ENCODE data around the gene RUNX3.
A peak's percentile ranks its signal among the peaks of the same experiment; 100 is the strongest.

DNA sequence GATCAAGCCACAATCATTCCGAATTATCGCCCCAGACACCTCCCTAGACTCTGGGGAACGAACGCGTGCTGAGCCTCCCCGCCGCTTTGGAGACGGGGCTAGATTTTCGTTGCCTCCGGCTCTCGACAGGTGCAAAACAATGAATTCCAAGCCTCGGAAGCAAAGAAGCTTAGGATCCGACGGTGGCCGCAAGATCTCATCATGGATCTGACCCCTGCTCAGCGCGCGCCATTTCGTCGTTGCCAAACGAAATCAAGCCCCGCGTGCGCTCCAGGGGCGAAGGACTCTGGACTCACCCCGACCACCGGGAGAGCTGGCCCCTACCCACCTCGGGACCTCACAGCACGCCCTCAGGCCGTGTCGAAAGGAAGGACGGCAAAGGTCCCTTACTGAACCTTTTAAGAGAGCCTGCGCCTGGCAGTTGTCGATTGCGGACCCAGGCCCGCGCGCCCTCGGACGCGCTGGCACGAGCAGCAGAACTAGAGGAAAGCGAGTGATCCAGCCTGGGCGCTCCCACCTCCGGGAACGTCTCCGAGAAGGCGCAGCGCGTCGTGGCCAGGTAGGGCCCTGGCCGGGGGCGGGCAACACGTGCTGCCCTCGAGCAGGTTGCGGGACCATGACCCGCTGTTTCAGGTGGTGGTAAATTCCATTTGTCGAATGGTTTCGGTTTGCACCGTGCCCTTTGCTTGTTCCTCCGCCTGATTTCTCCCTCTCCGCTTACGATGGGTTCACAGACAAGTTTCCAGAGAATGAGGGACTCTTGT lies 1.6 kb upstream of the RUNX3 start:
- TF ChIP-seq TAF1 (conservative IDR thresholded peaks at IDR 0.05) (no peak), JUND (IDR thresholded peaks at IDR 0.05) (no peak), YY1 (IDR thresholded peaks at IDR 0.05) (no peak), EGR1 (IDR thresholded peaks at IDR 0.05; ENCODE audit: low read depth in 2 of 2) (no peak), SP1 (IDR thresholded peaks at IDR 0.05) (no peak), RAD21 (IDR thresholded peaks at IDR 0.05) (no peak)
- TF ChIP-seq, protein P1, sequence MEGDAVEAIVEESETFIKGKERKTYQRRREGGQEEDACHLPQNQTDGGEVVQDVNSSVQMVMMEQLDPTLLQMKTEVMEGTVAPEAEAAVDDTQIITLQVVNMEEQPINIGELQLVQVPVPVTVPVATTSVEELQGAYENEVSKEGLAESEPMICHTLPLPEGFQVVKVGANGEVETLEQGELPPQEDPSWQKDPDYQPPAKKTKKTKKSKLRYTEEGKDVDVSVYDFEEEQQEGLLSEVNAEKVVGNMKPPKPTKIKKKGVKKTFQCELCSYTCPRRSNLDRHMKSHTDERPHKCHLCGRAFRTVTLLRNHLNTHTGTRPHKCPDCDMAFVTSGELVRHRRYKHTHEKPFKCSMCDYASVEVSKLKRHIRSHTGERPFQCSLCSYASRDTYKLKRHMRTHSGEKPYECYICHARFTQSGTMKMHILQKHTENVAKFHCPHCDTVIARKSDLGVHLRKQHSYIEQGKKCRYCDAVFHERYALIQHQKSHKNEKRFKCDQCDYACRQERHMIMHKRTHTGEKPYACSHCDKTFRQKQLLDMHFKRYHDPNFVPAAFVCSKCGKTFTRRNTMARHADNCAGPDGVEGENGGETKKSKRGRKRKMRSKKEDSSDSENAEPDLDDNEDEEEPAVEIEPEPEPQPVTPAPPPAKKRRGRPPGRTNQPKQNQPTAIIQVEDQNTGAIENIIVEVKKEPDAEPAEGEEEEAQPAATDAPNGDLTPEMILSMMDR (IDR thresholded peaks at IDR 0.05; ENCODE audit: low read depth, low read length, missing input control): peak; percentile 11
- TF ChIP-seq, protein P2, sequence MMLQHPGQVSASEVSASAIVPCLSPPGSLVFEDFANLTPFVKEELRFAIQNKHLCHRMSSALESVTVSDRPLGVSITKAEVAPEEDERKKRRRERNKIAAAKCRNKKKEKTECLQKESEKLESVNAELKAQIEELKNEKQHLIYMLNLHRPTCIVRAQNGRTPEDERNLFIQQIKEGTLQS (IDR thresholded peaks at IDR 0.05): no peak
- TF ChIP-seq, protein P3, sequence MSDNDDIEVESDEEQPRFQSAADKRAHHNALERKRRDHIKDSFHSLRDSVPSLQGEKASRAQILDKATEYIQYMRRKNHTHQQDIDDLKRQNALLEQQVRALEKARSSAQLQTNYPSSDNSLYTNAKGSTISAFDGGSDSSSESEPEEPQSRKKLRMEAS (IDR thresholded peaks at IDR 0.05): no peak
- TF ChIP-seq, protein P4, sequence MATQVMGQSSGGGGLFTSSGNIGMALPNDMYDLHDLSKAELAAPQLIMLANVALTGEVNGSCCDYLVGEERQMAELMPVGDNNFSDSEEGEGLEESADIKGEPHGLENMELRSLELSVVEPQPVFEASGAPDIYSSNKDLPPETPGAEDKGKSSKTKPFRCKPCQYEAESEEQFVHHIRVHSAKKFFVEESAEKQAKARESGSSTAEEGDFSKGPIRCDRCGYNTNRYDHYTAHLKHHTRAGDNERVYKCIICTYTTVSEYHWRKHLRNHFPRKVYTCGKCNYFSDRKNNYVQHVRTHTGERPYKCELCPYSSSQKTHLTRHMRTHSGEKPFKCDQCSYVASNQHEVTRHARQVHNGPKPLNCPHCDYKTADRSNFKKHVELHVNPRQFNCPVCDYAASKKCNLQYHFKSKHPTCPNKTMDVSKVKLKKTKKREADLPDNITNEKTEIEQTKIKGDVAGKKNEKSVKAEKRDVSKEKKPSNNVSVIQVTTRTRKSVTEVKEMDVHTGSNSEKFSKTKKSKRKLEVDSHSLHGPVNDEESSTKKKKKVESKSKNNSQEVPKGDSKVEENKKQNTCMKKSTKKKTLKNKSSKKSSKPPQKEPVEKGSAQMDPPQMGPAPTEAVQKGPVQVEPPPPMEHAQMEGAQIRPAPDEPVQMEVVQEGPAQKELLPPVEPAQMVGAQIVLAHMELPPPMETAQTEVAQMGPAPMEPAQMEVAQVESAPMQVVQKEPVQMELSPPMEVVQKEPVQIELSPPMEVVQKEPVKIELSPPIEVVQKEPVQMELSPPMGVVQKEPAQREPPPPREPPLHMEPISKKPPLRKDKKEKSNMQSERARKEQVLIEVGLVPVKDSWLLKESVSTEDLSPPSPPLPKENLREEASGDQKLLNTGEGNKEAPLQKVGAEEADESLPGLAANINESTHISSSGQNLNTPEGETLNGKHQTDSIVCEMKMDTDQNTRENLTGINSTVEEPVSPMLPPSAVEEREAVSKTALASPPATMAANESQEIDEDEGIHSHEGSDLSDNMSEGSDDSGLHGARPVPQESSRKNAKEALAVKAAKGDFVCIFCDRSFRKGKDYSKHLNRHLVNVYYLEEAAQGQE (IDR thresholded peaks at IDR 0.05): no peak
